Astrocyte (in vitro differentiated cells and primary cell): ENCODE results near the gene GOT1.

Source experiments
- EZH2 ChIP-seq: IDR thresholded peaks from 2 replicates; pipeline ENCODE4 v1.6.1; 2012; ENCODE audit warnings: mild to moderate bottlenecking, low read length, inconsistent platforms; ENCODE audit not compliant: insufficient read depth
- TF ChIP-seq, protein P1 (sequence below): IDR thresholded peaks from 2 replicates; pipeline ENCODE4 v1.5.1; 2011; ENCODE audit warnings: low read depth, mild to moderate bottlenecking, inconsistent platforms, low read length, moderate library complexity; ENCODE audit not compliant: insufficient read depth

GRCh38 chr10:99430451-99431189 lies at the start of gene GOT1:
- TF ChIP-seq, protein P1, sequence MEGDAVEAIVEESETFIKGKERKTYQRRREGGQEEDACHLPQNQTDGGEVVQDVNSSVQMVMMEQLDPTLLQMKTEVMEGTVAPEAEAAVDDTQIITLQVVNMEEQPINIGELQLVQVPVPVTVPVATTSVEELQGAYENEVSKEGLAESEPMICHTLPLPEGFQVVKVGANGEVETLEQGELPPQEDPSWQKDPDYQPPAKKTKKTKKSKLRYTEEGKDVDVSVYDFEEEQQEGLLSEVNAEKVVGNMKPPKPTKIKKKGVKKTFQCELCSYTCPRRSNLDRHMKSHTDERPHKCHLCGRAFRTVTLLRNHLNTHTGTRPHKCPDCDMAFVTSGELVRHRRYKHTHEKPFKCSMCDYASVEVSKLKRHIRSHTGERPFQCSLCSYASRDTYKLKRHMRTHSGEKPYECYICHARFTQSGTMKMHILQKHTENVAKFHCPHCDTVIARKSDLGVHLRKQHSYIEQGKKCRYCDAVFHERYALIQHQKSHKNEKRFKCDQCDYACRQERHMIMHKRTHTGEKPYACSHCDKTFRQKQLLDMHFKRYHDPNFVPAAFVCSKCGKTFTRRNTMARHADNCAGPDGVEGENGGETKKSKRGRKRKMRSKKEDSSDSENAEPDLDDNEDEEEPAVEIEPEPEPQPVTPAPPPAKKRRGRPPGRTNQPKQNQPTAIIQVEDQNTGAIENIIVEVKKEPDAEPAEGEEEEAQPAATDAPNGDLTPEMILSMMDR = no peak
- TF ChIP-seq EZH2 = peak; percentile 67
